GM23338 (cell line): ENCODE data around the gene TENT5C. TPM values are rescaled to one million over a fixed set of nuclear protein-coding genes. Genes with fewer than 3 reads are reported as not detected.

Experiments used
- ATAC-seq: fragments of 200-7000 bp; cut with Tn5 transposase; 3 replicates; pipeline ENCODE4 v1.9.1; 2020
- DNase-seq: peaks from one replicate; pipeline ENCODE4 v3.0.0-alpha.2; 2015; ENCODE audit warnings: low spot score
- H2AFZ ChIP-seq: fragments of 200-600 bp; sonication (generic); 2 replicates; pipeline ENCODE4 v1.8.0; 2016; ENCODE audit warnings: antibody characterized with exemption, mild to moderate bottlenecking, moderate library complexity
- H3F3A ChIP-seq: fragments of 200-600 bp; sonication (generic); replicated peaks from 2 replicates; pipeline ENCODE4 v1.8.0; 2017; ENCODE audit warnings: antibody characterized with exemption, mixed run types, low read depth
- H3K27ac ChIP-seq: fragments of 200-600 bp; sonication (generic); 2 replicates; pipeline ENCODE4 v1.6.1; 2016; ENCODE audit warnings: low read depth
- H3K27me3 ChIP-seq: fragments of 200-600 bp; sonication (generic); 2 replicates; pipeline ENCODE4 v1.8.0; 2016; ENCODE audit warnings: mild to moderate bottlenecking, mixed run types, moderate library complexity; ENCODE audit not compliant: insufficient read depth
- H3K36me3 ChIP-seq: fragments of 200-600 bp; sonication (generic); 2 replicates; pipeline ENCODE4 v1.8.0; 2016; ENCODE audit warnings: mild to moderate bottlenecking; ENCODE audit not compliant: insufficient read depth
- H3K4me1 ChIP-seq: fragments of 200-600 bp; sonication (generic); 2 replicates; pipeline ENCODE4 v1.8.0; 2016; ENCODE audit warnings: mild to moderate bottlenecking, moderate library complexity; ENCODE audit not compliant: insufficient read depth
- H3K4me2 ChIP-seq: fragments of 200-600 bp; sonication (generic); 2 replicates; pipeline ENCODE4 v1.7.1; 2017; ENCODE audit warnings: mixed run types
- H3K4me3 ChIP-seq: fragments of 200-600 bp; sonication (generic); 2 replicates; pipeline ENCODE4 v1.6.1; 2016; ENCODE audit warnings: mixed run types
- H3K79me2 ChIP-seq: fragments of 200-600 bp; sonication (generic); replicated peaks from 2 replicates; pipeline ENCODE4 v1.8.0; 2017; ENCODE audit warnings: mild to moderate bottlenecking; ENCODE audit not compliant: insufficient read depth
- H3K9me2 ChIP-seq: fragments of 200-600 bp; sonication (generic); 2 replicates; pipeline ENCODE4 v1.8.0; 2017; ENCODE audit not compliant: insufficient read depth
- H4K20me1 ChIP-seq: fragments of 200-600 bp; sonication (generic); replicated peaks from 2 replicates; pipeline ENCODE4 v1.8.0; 2017; ENCODE audit warnings: mild to moderate bottlenecking; ENCODE audit not compliant: insufficient read depth
- H3K27ac Mint-ChIP-seq: 2 replicates; pipeline ENCODE4 v1.8.0; 2020; ENCODE audit warnings: inconsistent platforms, mild to moderate bottlenecking, moderate library complexity, mixed read lengths
- H3K27me3 Mint-ChIP-seq: 3 replicates; pipeline ENCODE4 v1.8.0; 2022; ENCODE audit warnings: low read depth, mild to moderate bottlenecking, moderate library complexity, mixed read lengths, inconsistent platforms; ENCODE audit not compliant: insufficient read depth, poor library complexity
- H3K36me3 Mint-ChIP-seq: 3 replicates; pipeline ENCODE4 v1.8.0; 2021; ENCODE audit warnings: low read depth, mild to moderate bottlenecking, inconsistent platforms, moderate library complexity, mixed read lengths
- H3K4me1 Mint-ChIP-seq: 3 replicates; pipeline ENCODE4 v1.8.0; 2020; ENCODE audit warnings: mild to moderate bottlenecking, inconsistent platforms, mixed read lengths
- H3K4me3 Mint-ChIP-seq: 3 replicates; pipeline ENCODE4 v1.8.0; 2021; ENCODE audit warnings: moderate library complexity, mild to moderate bottlenecking, inconsistent platforms, mixed read lengths
- H3K9me3 Mint-ChIP-seq: 3 replicates; pipeline ENCODE4 v1.8.0; 2020; ENCODE audit warnings: moderate library complexity, mild to moderate bottlenecking, inconsistent platforms, mixed read lengths
- CREB1 ChIP-seq: fragments of 250-450 bp; sonication (Bioruptor Pico); IDR thresholded peaks from 2 replicates; pipeline ENCODE4 v1.5.0; 2020; ENCODE audit warnings: low read depth, mild to moderate bottlenecking, moderate library complexity
- EZH2 ChIP-seq: fragments of 200-600 bp; sonication (generic); IDR thresholded peaks from one replicate; pipeline ENCODE4 v1.8.0; 2017; ENCODE audit warnings: antibody characterized with exemption, mild to moderate bottlenecking, low read depth; ENCODE audit not compliant: unreplicated experiment
- EZH2phosphoT487 ChIP-seq: fragments of 200-600 bp; sonication (generic); IDR thresholded peaks from one replicate; pipeline ENCODE4 v1.8.1; 2018; ENCODE audit warnings: antibody characterized with exemption; ENCODE audit not compliant: unreplicated experiment
- JUNB ChIP-seq: IDR thresholded peaks from one replicate; pipeline ENCODE4 v1.6.1; 2016; ENCODE audit warnings: antibody characterized with exemption; ENCODE audit not compliant: unreplicated experiment
- NANOG ChIP-seq: IDR thresholded peaks from 2 replicates; pipeline ENCODE4 v1.6.1; 2016; ENCODE audit warnings: antibody characterized with exemption, borderline replicate concordance
- POLR2AphosphoS5 ChIP-seq: IDR thresholded peaks from 2 replicates; pipeline ENCODE4 v1.6.1; 2016; ENCODE audit warnings: antibody characterized with exemption, low read depth
- STAT1 ChIP-seq: IDR thresholded peaks from one replicate; pipeline ENCODE4 v1.6.1; 2016; ENCODE audit warnings: antibody characterized with exemption; ENCODE audit not compliant: unreplicated experiment
- ZNF114 ChIP-seq: fragments of 250-450 bp; sonication (Bioruptor Pico); IDR thresholded peaks from 2 replicates; pipeline ENCODE4 v1.5.0; 2020; ENCODE audit warnings: mild to moderate bottlenecking, moderate library complexity
- ZNF331 ChIP-seq: fragments of 250-450 bp; sonication (Bioruptor Pico); IDR thresholded peaks from 2 replicates; pipeline ENCODE4 v1.5.0; 2020; ENCODE audit warnings: low read depth, mild to moderate bottlenecking, moderate library complexity
- polyA plus RNA-seq: library from polyadenylated mRNA; unstranded; fragments of >200 nt; fragmentation: Nextera tagmentation; extraction: Ambion mirVana; gene quantifications from 2 replicates; pipeline ENCODE4 v1.2.1, GENCODE V29; 2016
- total RNA-seq: library from RNA; depleted of rRNA; stranded (reverse); fragments of >200 nt; shearing (Covaris generic); gene quantifications from 2 replicates; pipeline ENCODE4 v1.2.3, GENCODE V29; 2014
- TF ChIP-seq, protein P1 (sequence below): IDR thresholded peaks from 2 replicates; pipeline ENCODE4 v1.6.1; 2016; ENCODE audit warnings: antibody characterized with exemption
- TF ChIP-seq, protein P2 (sequence below): fragments of 250-450 bp; sonication (Bioruptor Pico); IDR thresholded peaks from 2 replicates; pipeline ENCODE4 v1.5.0; 2020; ENCODE audit warnings: mild to moderate bottlenecking, moderate library complexity
- TF ChIP-seq, protein P3 (sequence below): IDR thresholded peaks from one replicate; pipeline ENCODE4 v1.6.1; 2018; ENCODE audit warnings: antibody characterized with exemption; ENCODE audit not compliant: unreplicated experiment
- TF ChIP-seq, protein P4 (sequence below), 2 experiments: fragments of 200-600 bp in 1 of 2; sonication (generic) in 1 of 2; conservative IDR thresholded peaks; 2 replicates each; pipeline versions ENCODE4 v1.5.1 to v1.6.1; 2016 to 2017; ENCODE audit warnings: antibody characterized with exemption in 2 of 2, low read depth in 2 of 2, mild to moderate bottlenecking in 2 of 2, moderate library complexity in 1 of 2

TENT5C gene
- total and polyA plus RNA-seq, 2 experiments from 2014 or later = 0.23 to 0.80 TPM

DNA sequence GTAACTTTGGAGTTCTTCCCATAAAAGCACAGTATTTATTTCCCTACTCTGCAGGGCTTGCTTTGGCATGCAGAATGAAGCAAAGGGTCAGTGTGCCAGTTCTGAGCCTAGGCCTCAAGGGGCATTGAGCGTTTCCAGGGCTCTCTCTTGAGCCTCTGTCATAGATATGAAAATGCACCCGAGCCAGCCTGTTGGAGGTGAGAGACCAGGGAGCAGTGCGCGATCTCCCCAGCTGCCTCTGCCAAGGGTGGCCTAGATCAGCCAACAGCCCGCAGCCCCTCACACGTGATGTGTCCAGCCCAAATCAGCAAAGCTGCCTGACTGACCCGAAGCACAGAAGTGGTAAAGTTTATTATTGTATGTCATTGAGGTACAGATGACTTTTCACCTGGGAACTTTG, 63.7 kb downstream of the TENT5C start:
- H3F3A ChIP-seq = no peaks in the 10 kb centered on the region
- H3K4me1 Mint-ChIP-seq = peaks cover 16% of the 10 kb centered on the region
- no peak overlapping the region for H3K27ac ChIP-seq
- H3K27me3 ChIP-seq = no peaks in the 10 kb centered on the region
- H3K27me3 Mint-ChIP-seq = peaks cover 4% of the 10 kb centered on the region
- no peak overlapping the region for H3K27ac Mint-ChIP-seq
- no peak overlapping the region for H2AFZ ChIP-seq
- H3K4me1 ChIP-seq = no peaks in the 10 kb centered on the region
- no peaks in the 10 kb centered on the region for H3K79me2 ChIP-seq
- H3K4me2 ChIP-seq = no peak overlapping the region
- TF ChIP-seq POLR2AphosphoS5 (no peak), CREB1 (CRISPR knock-in tag) (no peak), EZH2 (no peak), EZH2phosphoT487 (no peak), ZNF331 (CRISPR knock-in tag) (no peak), NANOG (no peak), ZNF114 (CRISPR knock-in tag) (no peak), JUNB (no peak), STAT1 (no peak)
- TF ChIP-seq, protein P1, sequence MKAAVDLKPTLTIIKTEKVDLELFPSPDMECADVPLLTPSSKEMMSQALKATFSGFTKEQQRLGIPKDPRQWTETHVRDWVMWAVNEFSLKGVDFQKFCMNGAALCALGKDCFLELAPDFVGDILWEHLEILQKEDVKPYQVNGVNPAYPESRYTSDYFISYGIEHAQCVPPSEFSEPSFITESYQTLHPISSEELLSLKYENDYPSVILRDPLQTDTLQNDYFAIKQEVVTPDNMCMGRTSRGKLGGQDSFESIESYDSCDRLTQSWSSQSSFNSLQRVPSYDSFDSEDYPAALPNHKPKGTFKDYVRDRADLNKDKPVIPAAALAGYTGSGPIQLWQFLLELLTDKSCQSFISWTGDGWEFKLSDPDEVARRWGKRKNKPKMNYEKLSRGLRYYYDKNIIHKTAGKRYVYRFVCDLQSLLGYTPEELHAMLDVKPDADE = no peak
- TF ChIP-seq, protein P2, sequence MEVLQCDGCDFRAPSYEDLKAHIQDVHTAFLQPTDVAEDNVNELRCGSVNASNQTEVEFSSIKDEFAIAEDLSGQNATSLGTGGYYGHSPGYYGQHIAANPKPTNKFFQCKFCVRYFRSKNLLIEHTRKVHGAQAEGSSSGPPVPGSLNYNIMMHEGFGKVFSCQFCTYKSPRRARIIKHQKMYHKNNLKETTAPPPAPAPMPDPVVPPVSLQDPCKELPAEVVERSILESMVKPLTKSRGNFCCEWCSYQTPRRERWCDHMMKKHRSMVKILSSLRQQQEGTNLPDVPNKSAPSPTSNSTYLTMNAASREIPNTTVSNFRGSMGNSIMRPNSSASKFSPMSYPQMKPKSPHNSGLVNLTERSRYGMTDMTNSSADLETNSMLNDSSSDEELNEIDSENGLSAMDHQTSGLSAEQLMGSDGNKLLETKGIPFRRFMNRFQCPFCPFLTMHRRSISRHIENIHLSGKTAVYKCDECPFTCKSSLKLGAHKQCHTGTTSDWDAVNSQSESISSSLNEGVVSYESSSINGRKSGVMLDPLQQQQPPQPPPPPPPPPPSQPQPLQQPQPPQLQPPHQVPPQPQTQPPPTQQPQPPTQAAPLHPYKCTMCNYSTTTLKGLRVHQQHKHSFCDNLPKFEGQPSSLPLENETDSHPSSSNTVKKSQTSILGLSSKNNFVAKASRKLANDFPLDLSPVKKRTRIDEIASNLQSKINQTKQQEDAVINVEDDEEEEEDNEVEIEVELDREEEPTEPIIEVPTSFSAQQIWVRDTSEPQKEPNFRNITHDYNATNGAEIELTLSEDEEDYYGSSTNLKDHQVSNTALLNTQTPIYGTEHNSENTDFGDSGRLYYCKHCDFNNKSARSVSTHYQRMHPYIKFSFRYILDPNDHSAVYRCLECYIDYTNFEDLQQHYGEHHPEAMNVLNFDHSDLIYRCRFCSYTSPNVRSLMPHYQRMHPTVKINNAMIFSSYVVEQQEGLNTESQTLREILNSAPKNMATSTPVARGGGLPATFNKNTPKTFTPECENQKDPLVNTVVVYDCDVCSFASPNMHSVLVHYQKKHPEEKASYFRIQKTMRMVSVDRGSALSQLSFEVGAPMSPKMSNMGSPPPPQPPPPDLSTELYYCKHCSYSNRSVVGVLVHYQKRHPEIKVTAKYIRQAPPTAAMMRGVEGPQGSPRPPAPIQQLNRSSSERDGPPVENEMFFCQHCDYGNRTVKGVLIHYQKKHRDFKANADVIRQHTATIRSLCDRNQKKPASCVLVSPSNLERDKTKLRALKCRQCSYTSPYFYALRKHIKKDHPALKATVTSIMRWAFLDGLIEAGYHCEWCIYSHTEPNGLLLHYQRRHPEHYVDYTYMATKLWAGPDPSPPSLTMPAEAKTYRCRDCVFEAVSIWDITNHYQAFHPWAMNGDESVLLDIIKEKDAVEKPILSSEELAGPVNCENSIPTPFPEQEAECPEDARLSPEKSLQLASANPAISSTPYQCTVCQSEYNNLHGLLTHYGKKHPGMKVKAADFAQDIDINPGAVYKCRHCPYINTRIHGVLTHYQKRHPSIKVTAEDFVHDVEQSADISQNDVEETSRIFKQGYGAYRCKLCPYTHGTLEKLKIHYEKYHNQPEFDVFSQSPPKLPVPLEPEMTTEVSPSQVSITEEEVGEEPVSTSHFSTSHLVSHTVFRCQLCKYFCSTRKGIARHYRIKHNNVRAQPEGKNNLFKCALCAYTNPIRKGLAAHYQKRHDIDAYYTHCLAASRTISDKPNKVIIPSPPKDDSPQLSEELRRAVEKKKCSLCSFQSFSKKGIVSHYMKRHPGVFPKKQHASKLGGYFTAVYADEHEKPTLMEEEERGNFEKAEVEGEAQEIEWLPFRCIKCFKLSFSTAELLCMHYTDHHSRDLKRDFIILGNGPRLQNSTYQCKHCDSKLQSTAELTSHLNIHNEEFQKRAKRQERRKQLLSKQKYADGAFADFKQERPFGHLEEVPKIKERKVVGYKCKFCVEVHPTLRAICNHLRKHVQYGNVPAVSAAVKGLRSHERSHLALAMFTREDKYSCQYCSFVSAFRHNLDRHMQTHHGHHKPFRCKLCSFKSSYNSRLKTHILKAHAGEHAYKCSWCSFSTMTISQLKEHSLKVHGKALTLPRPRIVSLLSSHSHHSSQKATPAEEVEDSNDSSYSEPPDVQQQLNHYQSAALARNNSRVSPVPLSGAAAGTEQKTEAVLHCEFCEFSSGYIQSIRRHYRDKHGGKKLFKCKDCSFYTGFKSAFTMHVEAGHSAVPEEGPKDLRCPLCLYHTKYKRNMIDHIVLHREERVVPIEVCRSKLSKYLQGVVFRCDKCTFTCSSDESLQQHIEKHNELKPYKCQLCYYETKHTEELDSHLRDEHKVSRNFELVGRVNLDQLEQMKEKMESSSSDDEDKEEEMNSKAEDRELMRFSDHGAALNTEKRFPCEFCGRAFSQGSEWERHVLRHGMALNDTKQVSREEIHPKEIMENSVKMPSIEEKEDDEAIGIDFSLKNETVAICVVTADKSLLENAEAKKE (CRISPR knock-in tag) = no peak
- TF ChIP-seq, protein P3, sequence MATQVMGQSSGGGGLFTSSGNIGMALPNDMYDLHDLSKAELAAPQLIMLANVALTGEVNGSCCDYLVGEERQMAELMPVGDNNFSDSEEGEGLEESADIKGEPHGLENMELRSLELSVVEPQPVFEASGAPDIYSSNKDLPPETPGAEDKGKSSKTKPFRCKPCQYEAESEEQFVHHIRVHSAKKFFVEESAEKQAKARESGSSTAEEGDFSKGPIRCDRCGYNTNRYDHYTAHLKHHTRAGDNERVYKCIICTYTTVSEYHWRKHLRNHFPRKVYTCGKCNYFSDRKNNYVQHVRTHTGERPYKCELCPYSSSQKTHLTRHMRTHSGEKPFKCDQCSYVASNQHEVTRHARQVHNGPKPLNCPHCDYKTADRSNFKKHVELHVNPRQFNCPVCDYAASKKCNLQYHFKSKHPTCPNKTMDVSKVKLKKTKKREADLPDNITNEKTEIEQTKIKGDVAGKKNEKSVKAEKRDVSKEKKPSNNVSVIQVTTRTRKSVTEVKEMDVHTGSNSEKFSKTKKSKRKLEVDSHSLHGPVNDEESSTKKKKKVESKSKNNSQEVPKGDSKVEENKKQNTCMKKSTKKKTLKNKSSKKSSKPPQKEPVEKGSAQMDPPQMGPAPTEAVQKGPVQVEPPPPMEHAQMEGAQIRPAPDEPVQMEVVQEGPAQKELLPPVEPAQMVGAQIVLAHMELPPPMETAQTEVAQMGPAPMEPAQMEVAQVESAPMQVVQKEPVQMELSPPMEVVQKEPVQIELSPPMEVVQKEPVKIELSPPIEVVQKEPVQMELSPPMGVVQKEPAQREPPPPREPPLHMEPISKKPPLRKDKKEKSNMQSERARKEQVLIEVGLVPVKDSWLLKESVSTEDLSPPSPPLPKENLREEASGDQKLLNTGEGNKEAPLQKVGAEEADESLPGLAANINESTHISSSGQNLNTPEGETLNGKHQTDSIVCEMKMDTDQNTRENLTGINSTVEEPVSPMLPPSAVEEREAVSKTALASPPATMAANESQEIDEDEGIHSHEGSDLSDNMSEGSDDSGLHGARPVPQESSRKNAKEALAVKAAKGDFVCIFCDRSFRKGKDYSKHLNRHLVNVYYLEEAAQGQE = no peak
- TF ChIP-seq, protein P4, sequence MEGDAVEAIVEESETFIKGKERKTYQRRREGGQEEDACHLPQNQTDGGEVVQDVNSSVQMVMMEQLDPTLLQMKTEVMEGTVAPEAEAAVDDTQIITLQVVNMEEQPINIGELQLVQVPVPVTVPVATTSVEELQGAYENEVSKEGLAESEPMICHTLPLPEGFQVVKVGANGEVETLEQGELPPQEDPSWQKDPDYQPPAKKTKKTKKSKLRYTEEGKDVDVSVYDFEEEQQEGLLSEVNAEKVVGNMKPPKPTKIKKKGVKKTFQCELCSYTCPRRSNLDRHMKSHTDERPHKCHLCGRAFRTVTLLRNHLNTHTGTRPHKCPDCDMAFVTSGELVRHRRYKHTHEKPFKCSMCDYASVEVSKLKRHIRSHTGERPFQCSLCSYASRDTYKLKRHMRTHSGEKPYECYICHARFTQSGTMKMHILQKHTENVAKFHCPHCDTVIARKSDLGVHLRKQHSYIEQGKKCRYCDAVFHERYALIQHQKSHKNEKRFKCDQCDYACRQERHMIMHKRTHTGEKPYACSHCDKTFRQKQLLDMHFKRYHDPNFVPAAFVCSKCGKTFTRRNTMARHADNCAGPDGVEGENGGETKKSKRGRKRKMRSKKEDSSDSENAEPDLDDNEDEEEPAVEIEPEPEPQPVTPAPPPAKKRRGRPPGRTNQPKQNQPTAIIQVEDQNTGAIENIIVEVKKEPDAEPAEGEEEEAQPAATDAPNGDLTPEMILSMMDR (conservative IDR thresholded peaks at IDR 0.05; ENCODE audit: low read depth in 2 of 2) = no peak
- no peak for ATAC-seq
- H4K20me1 ChIP-seq = no peaks in the 10 kb centered on the region
- H3K9me2 ChIP-seq = peaks cover 8% of the 10 kb centered on the region; the same call in 1 of the 2 replicates
- H3K9me3 Mint-ChIP-seq = no peaks in the 10 kb centered on the region
- no peaks in the 10 kb centered on the region for H3K36me3 Mint-ChIP-seq
- no peak overlapping the region for H3K4me3 ChIP-seq
- no peak for DNase-seq
- H3K36me3 ChIP-seq = no peaks in the 10 kb centered on the region
- no peak overlapping the region for H3K4me3 Mint-ChIP-seq
